AG04450 (cell line): Measurements from ENCODE around the gene RAB39B. TPM values are rescaled to one million over a fixed set of nuclear protein-coding genes. Genes with fewer than 3 reads are reported as not detected.

Experiments
- CTCF ChIA-PET: fragments of 300-600, 350-600 bp; formaldehyde crosslinking; extraction: SDS; loops from one replicate; lab custom pipeline; 2022; ENCODE audit warnings: antibody characterized with exemption, inconsistent platforms; lab: Charles Lee
- POLR2A ChIA-PET: fragments of 350-600 bp; formaldehyde crosslinking; extraction: SDS; loops from one replicate; lab custom pipeline; 2021; ENCODE audit warnings: antibody characterized with exemption, inconsistent platforms; lab: Yijun Ruan, JAX
- DNase-seq: peaks from one replicate; pipeline ENCODE4 v3.0.0-alpha.2; 2011; ENCODE audit warnings: low read depth, low spot score
- H3K27ac ChIP-seq: one replicate; pipeline ENCODE4 v1.5.1; 2012; ENCODE audit warnings: low read depth, low read length, control low read depth
- H3K27me3 ChIP-seq: one replicate; pipeline ENCODE4 v1.6.0; 2012; ENCODE audit warnings: low read length; ENCODE audit not compliant: control insufficient read depth, insufficient read depth
- H3K4me3 ChIP-seq: 2 replicates; pipeline ENCODE4 v1.5.1; 2011; ENCODE audit warnings: mild to moderate bottlenecking, low read depth, low read length, control low read depth
- H3K9me3 ChIP-seq: 2 replicates; pipeline ENCODE4 v1.5.1; 2012; ENCODE audit warnings: low read length; ENCODE audit not compliant: control insufficient read depth, insufficient read depth
- CTCF ChIP-seq: IDR thresholded peaks from 2 replicates; pipeline ENCODE4 v1.5.1; 2011; ENCODE audit warnings: low read depth, low read length, control low read depth, inconsistent platforms
- polyA plus RNA-seq: library from polyadenylated mRNA; depleted of rRNA; stranded (reverse); fragments of >200 nt; gene quantifications from 2 replicates; pipeline ENCODE4 v1.2.3, GENCODE V29; 2011

RAB39B gene
- polyA plus RNA-seq, 1 experiment = 1.0 TPM

GRCh38 chrX:155246748-155247147, 17.5 kb downstream of the RAB39B start:
- no peak overlapping the region for H3K4me3 ChIP-seq
- no peaks in the 10 kb centered on the region for H3K9me3 ChIP-seq
- H3K27ac ChIP-seq = no peak overlapping the region
- H3K27me3 ChIP-seq = no peaks in the 10 kb centered on the region
- TF ChIP-seq CTCF = no peak
- POLR2A ChIA-PET = no interaction called here
- CTCF ChIA-PET = no interaction called here
- DNase-seq = no peak

GRCh38 chrX:155242300-155242699, 22.0 kb downstream of the RAB39B start:
- no peak overlapping the region for H3K27ac ChIP-seq
- ChIA-PET CTCF (no interaction called here), POLR2A (no interaction called here)
- no peak for TF ChIP-seq CTCF
- DNase-seq = no peak
- H3K27me3 ChIP-seq = no peaks in the 10 kb centered on the region
- no peak overlapping the region for H3K4me3 ChIP-seq
- no peaks in the 10 kb centered on the region for H3K9me3 ChIP-seq

GRCh38 chrX:155237719-155238118, 26.6 kb downstream of the RAB39B start:
- POLR2A ChIA-PET = no interaction called here
- CTCF ChIA-PET = interaction anchor here (1.6 kb wide), 1 partner anchor 21 kb away, joined by 6 read pairs; the partner anchor contains the start of gene VBP1
- H3K27ac ChIP-seq = no peak overlapping the region
- no peak overlapping the region for H3K4me3 ChIP-seq
- no peak for TF ChIP-seq CTCF
- no peak for DNase-seq
- no peaks in the 10 kb centered on the region for H3K9me3 ChIP-seq
- no peaks in the 10 kb centered on the region for H3K27me3 ChIP-seq

- no peak for TF ChIP-seq CTCF
- ChIA-PET CTCF (interaction anchor here (1.1 kb wide), 1 partner anchor 20 kb away, joined by 4 read pairs; the partner anchor contains the start of gene VBP1), POLR2A (no interaction called here)
- Histone ChIP-seq H3K9me3 (no peaks in the 10 kb centered on the region), H3K27ac (no peak overlapping the region), H3K27me3 (no peaks in the 10 kb centered on the region), H3K4me3 (no peak overlapping the region)
- DNase-seq = no peak
Observed at GRCh38 chrX:155235891-155236290, 28.4 kb downstream of the RAB39B start.

GRCh38 chrX:155231163-155231562, 33.1 kb downstream of the RAB39B start:
- H3K27me3 ChIP-seq = no peaks in the 10 kb centered on the region
- no peak for TF ChIP-seq CTCF
- DNase-seq = no peak
- no peaks in the 10 kb centered on the region for H3K9me3 ChIP-seq
- H3K27ac ChIP-seq = no peak overlapping the region
- ChIA-PET POLR2A (no interaction called here), CTCF (no interaction called here)
- H3K4me3 ChIP-seq = no peak overlapping the region
